ENCODE data around the gene HOXD11.

HOXD11 gene

GRCh38 chr2:176142281-176142680, 35.2 kb downstream of the HOXD11 start:
- DNase-seq (ENCODE audit: low read depth) = no peak
- TF ChIP-seq CTCF (IDR thresholded peaks at IDR 0.05; ENCODE audit: control insufficient read depth, insufficient read depth, low read depth, low read length, missing control alignments) = no peak
- H3K4me3 ChIP-seq (ENCODE audit: control insufficient read depth, low read depth, low read length) = no peak overlapping the region

DNA sequence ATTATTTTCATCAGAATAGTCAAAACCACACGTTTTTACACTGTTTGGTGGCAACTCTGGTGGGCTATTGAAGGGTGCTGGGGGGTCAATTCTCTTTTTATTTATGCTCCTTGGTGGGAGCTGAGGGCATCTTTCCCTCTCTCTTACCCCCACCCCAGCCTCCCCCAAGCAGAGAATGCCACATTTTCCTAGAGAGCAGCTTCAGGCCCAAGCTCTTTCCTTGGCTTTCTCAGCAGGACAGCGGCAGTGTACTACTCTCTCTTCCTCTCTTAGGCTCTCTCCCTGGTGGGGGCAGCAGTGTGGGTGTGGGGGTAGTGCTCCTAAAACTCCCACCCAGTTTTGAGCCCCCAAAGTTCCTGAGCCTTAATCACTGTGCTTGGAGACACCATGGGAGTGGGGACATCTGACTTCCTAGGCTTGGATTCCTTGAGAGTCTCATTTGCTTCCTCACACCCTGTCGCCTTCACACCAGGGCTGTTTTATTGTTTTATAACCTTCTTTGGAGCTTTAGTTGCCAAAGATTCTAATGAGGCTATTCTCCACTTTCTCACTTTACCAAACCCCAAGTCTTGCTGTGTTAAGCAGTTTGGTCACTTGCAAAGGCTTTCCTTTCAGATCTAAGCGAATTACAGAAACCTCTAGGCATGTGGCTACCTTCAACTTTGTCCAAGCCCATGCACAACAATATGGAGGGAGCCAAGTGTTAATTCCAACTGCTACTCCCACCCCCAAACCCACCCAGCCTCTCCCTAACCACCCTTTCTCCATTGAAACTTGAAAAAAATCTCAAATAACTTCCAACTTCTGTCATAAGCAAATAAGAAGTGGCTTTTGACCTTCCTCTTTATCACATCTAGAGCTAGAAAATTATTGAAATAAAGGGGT, 38.2 kb downstream of the HOXD11 start:
- H3K4me3 ChIP-seq (ENCODE audit: control insufficient read depth, low read depth, low read length) = no peak overlapping the region
- TF ChIP-seq CTCF (IDR thresholded peaks at IDR 0.05; ENCODE audit: control insufficient read depth, insufficient read depth, low read depth, low read length, missing control alignments) = no peak
- DNase-seq (ENCODE audit: low read depth) = no peak

- no peak overlapping the region for H3K4me3 ChIP-seq (ENCODE audit: control insufficient read depth, low read depth, low read length)
- DNase-seq (ENCODE audit: low read depth) = no peak
- TF ChIP-seq CTCF (IDR thresholded peaks at IDR 0.05; ENCODE audit: control insufficient read depth, insufficient read depth, low read depth, low read length, missing control alignments) = no peak
These were observed 39.0 kb downstream of the HOXD11 start for GRCh38 chr2:176146101-176146500.

- DNase-seq (ENCODE audit: low read depth) = no peak
- no peak overlapping the region for H3K4me3 ChIP-seq (ENCODE audit: control insufficient read depth, low read depth, low read length)
- TF ChIP-seq CTCF (IDR thresholded peaks at IDR 0.05; ENCODE audit: control insufficient read depth, insufficient read depth, low read depth, low read length, missing control alignments) = no peak
These were observed 39.6 kb downstream of the HOXD11 start for GRCh38 chr2:176146645-176147044.

GRCh38 chr2:176147210-176147799, 40.2 kb downstream of the HOXD11 start:
- DNase-seq (ENCODE audit: low read depth) = no peak
- H3K4me3 ChIP-seq (ENCODE audit: control insufficient read depth, low read depth, low read length) = no peak overlapping the region
- TF ChIP-seq CTCF (IDR thresholded peaks at IDR 0.05; ENCODE audit: control insufficient read depth, insufficient read depth, low read depth, low read length, missing control alignments) = no peak

DNA sequence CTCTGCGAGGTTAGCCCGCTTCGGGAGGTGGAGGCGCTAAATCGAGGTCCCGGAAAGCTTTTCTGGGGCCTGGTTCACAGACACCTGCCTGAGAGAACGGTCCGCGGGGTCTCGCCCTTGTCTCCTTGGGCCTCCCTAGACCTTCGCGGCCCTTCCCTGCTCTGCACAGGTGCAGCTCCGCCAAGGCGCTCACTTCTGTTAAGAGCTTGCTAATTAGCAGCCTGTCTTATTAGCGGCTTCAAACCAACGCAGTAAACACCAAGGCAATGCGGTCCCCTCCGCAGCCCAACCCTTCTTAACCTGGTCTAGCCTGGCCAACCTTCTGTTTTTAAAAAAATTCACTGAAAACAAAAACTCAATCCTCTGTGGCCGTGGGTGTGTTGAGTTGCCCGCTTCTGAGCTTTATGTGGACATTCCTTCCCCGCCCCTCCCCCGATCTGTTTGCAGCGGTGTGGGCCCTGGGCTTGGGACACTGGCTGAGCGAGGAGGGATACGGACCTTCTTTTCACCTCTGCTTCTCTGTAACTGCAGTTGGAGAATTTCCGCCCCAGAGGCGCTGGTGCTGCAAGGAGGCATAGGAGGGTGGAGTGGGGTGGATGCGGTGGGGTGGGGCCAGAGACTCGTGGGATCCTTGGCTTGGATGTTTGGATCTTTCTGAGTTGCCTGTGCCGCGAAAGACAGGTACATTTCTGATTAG, 40.9 kb downstream of the HOXD11 start:
- no peak for DNase-seq (ENCODE audit: low read depth)
- no peak overlapping the region for H3K4me3 ChIP-seq (ENCODE audit: control insufficient read depth, low read depth, low read length)
- no peak for TF ChIP-seq CTCF (IDR thresholded peaks at IDR 0.05; ENCODE audit: control insufficient read depth, insufficient read depth, low read depth, low read length, missing control alignments)
